ENCODE data around the gene ZNF212.
"Not testable (repeated sequence)": the region's sequence is repeated elsewhere in the genome, so short reads cannot be mapped to it uniquely, and the experiment has no call there.

Gene ZNF212

DNA sequence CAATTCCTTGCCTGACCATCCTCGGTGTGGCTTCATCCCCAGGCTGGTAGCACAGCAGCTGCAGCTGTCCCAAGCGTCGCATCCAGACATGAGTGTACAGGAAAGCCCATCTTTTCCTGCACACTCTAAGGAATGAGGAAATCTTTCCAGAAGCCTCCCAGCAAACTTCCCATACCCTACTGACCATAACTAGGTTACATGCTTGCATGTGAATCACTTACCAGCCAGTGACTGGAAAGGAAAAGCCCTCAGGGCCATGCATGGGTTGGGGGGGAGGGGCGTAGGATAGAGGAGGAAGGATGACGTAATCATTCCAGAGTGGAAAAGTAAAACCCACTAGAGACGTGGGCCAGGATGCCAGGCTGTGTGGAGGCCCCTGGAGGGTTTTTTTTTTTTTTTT lies 18.9 kb upstream of the ZNF212 start:
- DNase-seq, result no peak

DNA sequence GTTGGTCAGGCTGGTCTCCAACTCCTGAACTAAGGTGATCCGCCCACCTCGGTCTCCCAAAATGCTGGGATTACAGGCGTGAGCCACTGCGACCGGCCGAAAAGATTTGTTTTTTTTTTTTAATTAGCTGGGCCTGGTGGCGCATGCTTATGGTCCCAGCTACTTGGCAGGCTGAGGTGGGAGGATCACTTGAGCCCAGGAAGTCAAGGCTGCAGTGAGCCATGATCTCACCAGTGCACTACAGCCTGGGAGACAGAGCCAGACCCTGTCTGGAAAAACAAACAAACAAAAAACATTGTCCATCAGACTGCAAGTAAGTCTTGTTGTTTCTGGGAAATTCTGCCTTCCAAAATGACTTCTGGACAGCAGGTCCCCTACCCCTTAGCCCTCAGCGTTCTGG lies 16.3 kb upstream of the ZNF212 start:
- DNase-seq, result no peak

- DNase-seq, result no peak
These were observed 15.7 kb upstream of the ZNF212 start for GRCh38 chr7:149223761-149224160.

DNA sequence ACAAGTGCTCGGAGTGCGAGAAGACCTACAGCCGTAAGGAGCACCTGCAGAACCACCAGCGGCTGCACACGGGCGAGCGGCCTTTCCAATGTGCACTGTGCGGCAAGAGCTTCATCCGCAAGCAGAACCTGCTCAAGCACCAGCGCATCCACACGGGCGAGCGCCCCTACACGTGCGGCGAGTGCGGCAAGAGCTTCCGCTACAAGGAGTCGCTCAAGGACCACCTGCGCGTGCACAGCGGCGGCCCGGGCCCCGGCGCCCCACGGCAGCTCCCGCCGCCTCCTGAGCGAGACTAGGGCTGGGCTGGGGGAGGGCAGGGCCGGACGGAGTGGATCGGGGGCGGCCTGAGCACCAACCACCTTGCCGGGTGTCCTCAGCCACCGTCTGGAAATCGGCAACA lies 15.1 kb upstream of the ZNF212 start:
- no peak for DNase-seq

- DNase-seq, result no peak
These were observed 14.3 kb upstream of the ZNF212 start for GRCh38 chr7:149225106-149225505.

DNA sequence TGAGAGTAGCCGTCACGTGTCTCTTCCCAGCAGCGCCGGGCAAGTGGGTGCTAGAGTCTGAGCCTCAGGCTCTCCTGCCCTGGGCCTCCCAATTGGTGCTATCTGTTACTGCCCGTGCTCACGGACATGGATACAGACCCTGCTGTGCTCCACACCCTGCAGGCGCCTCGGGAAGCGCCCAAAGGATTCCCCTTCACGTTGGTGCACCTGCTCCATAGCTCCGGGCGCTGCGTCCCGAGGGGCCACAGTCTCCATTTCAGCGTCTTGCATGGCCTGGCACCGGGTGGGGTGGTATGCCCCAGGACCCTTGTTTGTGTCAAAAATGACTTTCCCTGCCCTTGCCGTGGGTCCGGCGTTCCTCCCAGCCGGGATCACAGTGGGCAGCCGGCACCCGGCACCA lies 13.8 kb upstream of the ZNF212 start:
- DNase-seq, result no peak

DNA sequence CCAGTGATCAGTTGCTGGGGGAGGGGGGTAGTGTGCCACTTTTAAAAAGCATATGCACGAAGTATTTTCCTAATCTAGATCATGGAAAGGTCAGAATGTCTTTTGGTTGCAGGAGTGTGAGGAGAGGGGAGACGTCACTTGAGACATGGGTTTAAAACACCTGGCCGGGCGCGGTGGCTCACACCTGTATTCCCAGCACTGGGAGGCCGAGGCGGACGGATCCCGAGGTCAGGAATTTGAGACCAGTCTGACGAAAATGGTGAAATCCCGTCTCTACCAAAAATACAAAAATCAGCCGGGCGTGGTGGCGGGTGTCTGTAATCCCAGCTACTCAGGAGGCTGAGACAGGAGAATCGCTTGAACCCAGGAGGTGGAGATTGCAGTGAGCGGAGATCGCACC lies 13.1 kb upstream of the ZNF212 start:
- DNase-seq, result not testable (repeated sequence)

GRCh38 chr7:149226840-149227494 lies 12.5 kb upstream of the ZNF212 start:
- no peak for DNase-seq

- no peak for DNase-seq
These were observed 10.5 kb upstream of the ZNF212 start for GRCh38 chr7:149228831-149229471.

GRCh38 chr7:149229526-149229925 lies 9.9 kb upstream of the ZNF212 start:
- DNase-seq, result no peak

DNA sequence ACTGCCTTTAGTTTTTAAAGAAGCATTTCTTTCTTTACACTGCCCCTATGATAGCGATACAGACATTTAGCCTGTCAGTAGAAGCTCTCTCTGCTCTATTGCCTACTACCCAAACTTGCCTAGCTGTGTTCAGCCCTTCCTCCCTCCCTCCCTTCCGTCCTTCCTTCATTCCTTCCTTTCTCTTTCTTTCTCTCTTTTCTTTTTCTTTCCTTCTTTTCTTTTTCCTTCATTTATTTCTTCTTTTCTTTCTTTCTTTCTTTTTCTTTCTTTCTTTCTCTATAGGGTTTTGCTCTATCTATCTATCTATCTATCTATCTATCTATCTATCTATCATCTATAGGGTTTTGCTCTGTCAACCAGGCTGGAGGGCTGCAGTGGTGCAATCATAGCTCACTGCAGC lies 7.1 kb upstream of the ZNF212 start:
- DNase-seq, result no peak

- not testable (repeated sequence) for DNase-seq
These were observed 5.7 kb upstream of the ZNF212 start for GRCh38 chr7:149233655-149234204.

DNA sequence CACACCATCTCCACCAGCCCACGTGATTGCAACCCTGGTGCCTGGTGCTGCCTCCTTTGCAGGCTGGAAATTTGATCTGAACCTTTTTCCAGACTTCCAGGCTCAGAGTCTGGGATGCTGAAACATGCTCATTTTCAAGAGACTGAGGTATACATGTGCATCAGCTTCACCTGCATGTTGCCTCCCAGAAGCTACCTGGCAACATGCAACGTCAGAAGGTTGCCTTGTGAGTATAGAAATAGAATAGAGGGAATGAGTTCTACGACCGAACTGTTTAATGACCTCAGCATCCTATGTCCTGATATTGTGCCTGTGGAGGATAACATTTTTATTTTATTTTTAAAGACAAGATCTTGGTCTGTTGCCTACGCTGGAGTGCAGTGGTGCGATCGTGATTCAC lies 1.9 kb upstream of the ZNF212 start:
- DNase-seq, result no peak

DNA sequence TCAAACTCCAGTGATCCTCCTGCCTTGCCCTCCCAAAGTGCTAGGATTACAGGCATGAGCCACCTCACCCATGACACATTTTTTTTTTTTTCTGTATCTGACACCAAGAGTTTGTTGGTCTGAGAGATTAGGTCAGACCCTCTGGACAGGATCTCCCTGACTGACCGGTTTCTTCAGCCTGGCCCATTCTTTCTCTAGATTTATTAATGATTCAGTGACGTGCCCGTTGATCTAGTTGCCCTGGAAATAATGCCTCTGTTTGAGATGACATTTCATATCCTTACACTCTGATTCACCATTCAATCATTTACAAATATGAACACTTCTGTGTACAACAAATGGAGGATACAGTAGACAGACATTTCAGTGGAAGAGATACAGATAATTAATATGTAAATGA lies 1.4 kb upstream of the ZNF212 start:
- DNase-seq, result no peak

GRCh38 chr7:149240637-149241036 lies 1.2 kb downstream of the ZNF212 start:
- DNase-seq, result no peak

DNA sequence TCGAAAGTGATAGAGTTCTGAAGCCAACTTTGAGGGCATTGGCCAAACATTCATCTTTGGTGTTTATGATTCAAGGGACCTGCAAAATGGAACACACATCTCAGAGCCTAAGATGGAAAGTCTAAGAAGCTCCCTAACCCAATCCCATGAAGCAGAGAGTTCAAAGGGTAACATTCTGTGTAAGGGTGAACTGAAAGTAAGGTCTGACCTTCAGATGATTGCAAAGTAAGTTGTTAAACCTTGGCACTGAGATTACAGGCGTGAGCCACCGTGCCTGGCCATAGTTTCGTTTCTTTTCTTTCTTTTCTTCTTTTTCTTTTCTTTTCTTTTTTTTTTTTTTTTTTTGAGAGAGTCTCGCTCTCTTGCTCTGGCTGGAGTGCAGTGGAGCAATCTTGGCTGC lies 2.2 kb downstream of the ZNF212 start:
- no peak for DNase-seq

GRCh38 chr7:149245244-149245643 lies 5.8 kb downstream of the ZNF212 start:
- peak; percentile 55 to 56 for DNase-seq

DNA sequence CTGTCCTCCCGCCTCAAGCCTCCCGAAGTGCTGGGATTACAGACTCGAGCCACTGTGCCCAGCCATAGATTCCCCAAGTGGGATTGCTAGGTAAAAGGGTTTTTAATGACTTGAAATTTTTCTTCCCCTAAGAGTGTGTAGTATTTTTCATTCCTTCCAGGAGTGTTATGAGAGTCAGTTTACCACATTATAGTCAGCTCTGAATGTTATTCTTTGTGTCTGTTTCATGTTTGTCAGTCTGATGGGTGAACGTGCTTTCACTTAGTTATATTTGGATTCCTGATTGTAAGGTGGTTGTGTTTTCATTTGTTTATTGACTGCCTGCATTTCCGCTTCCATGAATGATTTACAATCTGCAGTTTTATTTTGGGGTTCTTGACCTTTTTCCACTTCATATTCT lies 6.3 kb downstream of the ZNF212 start:
- no peak for DNase-seq

GRCh38 chr7:149248777-149249176 lies 9.3 kb downstream of the ZNF212 start:
- DNase-seq, result peak; percentile 46

- not testable (repeated sequence) for DNase-seq
These were observed 10.7 kb downstream of the ZNF212 start for GRCh38 chr7:149250151-149250550.

- not testable (repeated sequence) for DNase-seq
These were observed 12.1 kb downstream of the ZNF212 start for GRCh38 chr7:149251518-149251917.

GRCh38 chr7:149252378-149252777 lies 12.9 kb downstream of the ZNF212 start:
- DNase-seq, result no peak

- no peak for DNase-seq
These were observed 14.2 kb downstream of the ZNF212 start for GRCh38 chr7:149253665-149254064.

DNA sequence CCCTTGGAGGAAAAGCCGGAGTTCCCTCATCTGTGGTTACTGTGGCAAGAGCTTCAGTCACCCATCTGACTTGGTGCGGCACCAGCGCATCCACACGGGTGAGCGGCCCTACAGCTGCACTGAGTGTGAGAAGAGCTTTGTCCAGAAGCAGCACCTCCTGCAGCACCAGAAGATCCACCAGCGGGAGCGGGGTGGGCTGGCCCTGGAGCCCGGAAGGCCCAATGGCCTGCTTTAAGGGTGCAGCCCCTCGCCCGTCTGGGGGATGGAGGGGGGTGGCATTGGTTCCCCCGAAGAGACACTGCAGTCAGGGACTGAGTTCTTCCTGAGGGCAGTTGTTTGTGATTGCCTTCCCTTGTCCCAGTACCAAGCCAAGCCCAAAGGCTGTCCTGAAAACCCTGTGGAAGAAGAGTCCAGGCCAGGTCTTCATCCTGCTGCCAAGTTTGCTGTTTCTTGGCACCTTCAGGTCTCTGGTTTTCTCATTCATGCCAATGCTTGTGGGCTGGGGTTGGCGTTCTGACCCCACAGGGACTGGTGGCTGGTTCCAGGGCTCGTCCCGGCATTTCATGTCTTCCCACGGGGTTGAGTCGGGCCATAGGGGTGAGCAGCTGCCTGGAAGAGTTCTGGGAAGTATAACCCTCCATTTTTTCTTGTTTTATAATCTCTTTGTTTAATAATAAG lies 14.9 kb downstream of the ZNF212 start:
- no peak for DNase-seq
